Panc1 (cell line): ENCODE measurements around the gene ADGRG7. TPM values are rescaled to one million over a fixed set of nuclear protein-coding genes. Genes with fewer than 3 reads are reported as not detected.

Source experiments
- ATAC-seq: fragments of 200-7000 bp; cut with Tn5 transposase; 2 replicates; pipeline ENCODE4 v1.9.1; 2020; ENCODE audit warnings: mild to moderate bottlenecking, moderate library complexity
- BruUV-seq: library from RNA; stranded (reverse); fragments of 400-500 nt; replicated peaks from 2 replicates; lab custom pipeline; 2021; lab: Mats Ljungman, UMichigan
- CTCF ChIA-PET: fragments of 300-600 bp; sonication (Branson Sonifier 250); formaldehyde crosslinking; loops from one replicate; lab custom pipeline; 2022; ENCODE audit warnings: antibody characterized with exemption; lab: Charles Lee
- POLR2A ChIA-PET: fragments of 300-600 bp; sonication (Branson Sonifier 250); formaldehyde crosslinking; loops from one replicate; lab custom pipeline; 2022; ENCODE audit warnings: antibody characterized with exemption; lab: Charles Lee
- DNase-seq: peaks from one replicate; pipeline ENCODE4 v3.0.0-alpha.2; 2010; ENCODE audit warnings: low read depth, low spot score
- H3K27ac ChIP-seq: 2 replicates; pipeline ENCODE4 v1.5.1; 2011; ENCODE audit warnings: mild to moderate bottlenecking, low read length, inconsistent platforms
- H3K27me3 ChIP-seq: fragments of 200-500 bp; sonication (Bioruptor generic); 2 replicates; pipeline ENCODE4 v1.6.0; 2014; ENCODE audit warnings: low read length, inconsistent platforms; ENCODE audit not compliant: control insufficient read depth, insufficient read depth
- H3K36me3 ChIP-seq: fragments of 200-500 bp; sonication (Bioruptor generic); 2 replicates; pipeline ENCODE4 v1.5.1; 2014; ENCODE audit warnings: inconsistent platforms, mild to moderate bottlenecking, low read length, moderate library complexity; ENCODE audit not compliant: control insufficient read depth, insufficient read depth
- H3K4me1 ChIP-seq: 2 replicates; pipeline ENCODE4 v1.5.1; 2011; ENCODE audit warnings: inconsistent platforms, mild to moderate bottlenecking, low read length, moderate library complexity; ENCODE audit not compliant: control insufficient read depth, insufficient read depth
- H3K4me3 ChIP-seq, 2 experiments: 2 replicates each; pipeline ENCODE4 v1.5.1; 2011 to 2012; ENCODE audit warnings: low read depth in 2 of 2, low read length in 2 of 2, mild to moderate bottlenecking in 2 of 2, inconsistent platforms in 1 of 2, moderate library complexity in 1 of 2
- H3K9me3 ChIP-seq: fragments of 200-500 bp; sonication (Bioruptor generic); 2 replicates; pipeline ENCODE4 v1.5.1; 2014; ENCODE audit warnings: low read depth, mild to moderate bottlenecking, inconsistent platforms, low read length, moderate library complexity; ENCODE audit not compliant: control insufficient read depth, insufficient read depth
- POLR2AphosphoS5 ChIP-seq: IDR thresholded peaks from 2 replicates; pipeline ENCODE4 v1.6.1; 2012; ENCODE audit warnings: mild to moderate bottlenecking, low read depth, low read length, moderate library complexity
- SIN3A ChIP-seq: IDR thresholded peaks from 2 replicates; pipeline ENCODE4 v1.6.1; 2012; ENCODE audit warnings: low read depth, mild to moderate bottlenecking, low read length, moderate library complexity, borderline replicate concordance; ENCODE audit not compliant: insufficient read depth
- TCF7L2 ChIP-seq: IDR thresholded peaks from 2 replicates; pipeline ENCODE4 v1.6.1; 2011; ENCODE audit warnings: mild to moderate bottlenecking, low read depth, low read length, inconsistent platforms
- in situ Hi-C: cut with HindIII; loops from 2 replicates; pipeline ENCODE4 v1.10.0; 2016; ENCODE audit warnings: low sequenced_read_pairs, low pct_unique_long_range_greater_than_20kb
- intact Hi-C: fragments of 100-400 bp; cut with micrococcal nuclease; formaldehyde crosslinking; loops from one replicate; pipeline ENCODE4 v1.10.0; 2022; ENCODE audit not compliant: unreplicated experiment
- total RNA-seq: library from RNA; stranded (reverse); gene quantifications from one replicate; pipeline ENCODE4 v1.2.1, GENCODE V29; 2021; ENCODE audit not compliant: unreplicated experiment
- TF ChIP-seq, protein P1 (sequence below): fragments of 450-650 bp; IDR thresholded peaks from 2 replicates; pipeline ENCODE4 v1.5.1; 2017; ENCODE audit warnings: mild to moderate bottlenecking
- TF ChIP-seq, protein P2 (sequence below), 2 experiments: IDR thresholded peaks; 2 replicates each; pipeline ENCODE4 v1.6.1; 2011 to 2012; ENCODE audit warnings: low read depth in 2 of 2, control low read depth in 1 of 2, low read length in 1 of 2, mild to moderate bottlenecking in 1 of 2, moderate library complexity in 1 of 2; ENCODE audit not compliant: insufficient read depth in 1 of 2

The ADGRG7 gene
- total RNA-seq, 1 experiment from 2014 or later = not detected

DNA sequence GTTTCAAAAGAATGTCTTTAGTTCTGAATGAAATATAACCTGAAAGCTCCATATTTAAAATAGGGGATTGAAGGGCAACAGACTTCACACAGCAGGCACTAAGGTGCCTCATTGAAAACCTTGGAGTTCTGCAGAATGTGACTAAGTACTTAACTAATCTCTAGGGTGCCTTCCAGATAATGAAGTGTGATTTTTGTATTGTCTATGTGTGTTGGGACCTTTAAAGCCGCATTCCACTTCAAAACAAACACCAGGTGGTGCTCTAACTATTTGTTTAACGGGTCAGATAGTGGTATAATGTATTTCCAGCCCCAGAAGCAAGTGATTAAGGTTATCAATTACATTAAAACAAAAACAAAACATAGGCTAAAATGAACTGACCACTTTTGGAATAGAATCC, 127.9 kb downstream of the ADGRG7 start:
- CTCF ChIA-PET = interaction anchor here (0.7 kb wide), 1 partner anchor 420 kb away, joined by 3 read pairs; no protein-coding TSS in a partner anchor
- Histone ChIP-seq H3K36me3 (peaks cover 86% of the 10 kb centered on the region), H3K27me3 (no peaks in the 10 kb centered on the region), H3K9me3 (no peaks in the 10 kb centered on the region), H3K4me3 (no peak overlapping the region), H3K27ac (no peak overlapping the region), H3K4me1 (no peaks in the 10 kb centered on the region)
- no peak for DNase-seq
- in situ Hi-C loops (no loop called here), intact Hi-C loops (no loop called here)
- no peak for TF ChIP-seq SIN3A
- TF ChIP-seq, protein P1, sequence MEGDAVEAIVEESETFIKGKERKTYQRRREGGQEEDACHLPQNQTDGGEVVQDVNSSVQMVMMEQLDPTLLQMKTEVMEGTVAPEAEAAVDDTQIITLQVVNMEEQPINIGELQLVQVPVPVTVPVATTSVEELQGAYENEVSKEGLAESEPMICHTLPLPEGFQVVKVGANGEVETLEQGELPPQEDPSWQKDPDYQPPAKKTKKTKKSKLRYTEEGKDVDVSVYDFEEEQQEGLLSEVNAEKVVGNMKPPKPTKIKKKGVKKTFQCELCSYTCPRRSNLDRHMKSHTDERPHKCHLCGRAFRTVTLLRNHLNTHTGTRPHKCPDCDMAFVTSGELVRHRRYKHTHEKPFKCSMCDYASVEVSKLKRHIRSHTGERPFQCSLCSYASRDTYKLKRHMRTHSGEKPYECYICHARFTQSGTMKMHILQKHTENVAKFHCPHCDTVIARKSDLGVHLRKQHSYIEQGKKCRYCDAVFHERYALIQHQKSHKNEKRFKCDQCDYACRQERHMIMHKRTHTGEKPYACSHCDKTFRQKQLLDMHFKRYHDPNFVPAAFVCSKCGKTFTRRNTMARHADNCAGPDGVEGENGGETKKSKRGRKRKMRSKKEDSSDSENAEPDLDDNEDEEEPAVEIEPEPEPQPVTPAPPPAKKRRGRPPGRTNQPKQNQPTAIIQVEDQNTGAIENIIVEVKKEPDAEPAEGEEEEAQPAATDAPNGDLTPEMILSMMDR = peak; percentile 53; the same call in 1 of the 2 replicates
- ATAC-seq = peak; percentile 70; the same call in 1 of the 2 replicates
- POLR2A ChIA-PET = no interaction called here
- BruUV-seq = TSS peak; percentile 38

DNA sequence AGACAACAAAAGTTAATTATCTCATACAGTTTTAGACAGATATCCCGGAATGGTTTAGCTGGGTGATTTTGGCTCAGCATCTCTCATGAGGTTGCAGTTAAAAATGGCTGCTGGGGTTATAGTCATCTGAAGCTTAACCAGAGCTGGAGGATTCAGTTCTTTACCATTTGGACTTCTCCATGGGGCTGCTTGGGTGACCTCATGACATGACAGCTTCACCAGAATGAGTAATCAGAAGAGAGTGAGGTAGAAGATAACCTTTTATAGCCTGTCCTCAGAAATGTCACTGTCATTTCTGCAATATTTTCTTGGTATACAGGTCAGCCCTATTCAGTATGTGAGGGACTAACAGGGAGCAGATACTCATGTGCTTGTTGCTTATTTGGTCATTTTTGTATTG, 130.8 kb downstream of the ADGRG7 start:
- Histone ChIP-seq H3K27ac (no peak overlapping the region), H3K4me1 (no peaks in the 10 kb centered on the region), H3K27me3 (no peaks in the 10 kb centered on the region), H3K4me3 (no peak overlapping the region), H3K36me3 (peaks cover 90% of the 10 kb centered on the region), H3K9me3 (no peaks in the 10 kb centered on the region)
- ChIA-PET CTCF (no interaction called here), POLR2A (no interaction called here)
- no TSS peak for BruUV-seq
- no peak for TF ChIP-seq POLR2AphosphoS5
- TF ChIP-seq, protein P2, sequence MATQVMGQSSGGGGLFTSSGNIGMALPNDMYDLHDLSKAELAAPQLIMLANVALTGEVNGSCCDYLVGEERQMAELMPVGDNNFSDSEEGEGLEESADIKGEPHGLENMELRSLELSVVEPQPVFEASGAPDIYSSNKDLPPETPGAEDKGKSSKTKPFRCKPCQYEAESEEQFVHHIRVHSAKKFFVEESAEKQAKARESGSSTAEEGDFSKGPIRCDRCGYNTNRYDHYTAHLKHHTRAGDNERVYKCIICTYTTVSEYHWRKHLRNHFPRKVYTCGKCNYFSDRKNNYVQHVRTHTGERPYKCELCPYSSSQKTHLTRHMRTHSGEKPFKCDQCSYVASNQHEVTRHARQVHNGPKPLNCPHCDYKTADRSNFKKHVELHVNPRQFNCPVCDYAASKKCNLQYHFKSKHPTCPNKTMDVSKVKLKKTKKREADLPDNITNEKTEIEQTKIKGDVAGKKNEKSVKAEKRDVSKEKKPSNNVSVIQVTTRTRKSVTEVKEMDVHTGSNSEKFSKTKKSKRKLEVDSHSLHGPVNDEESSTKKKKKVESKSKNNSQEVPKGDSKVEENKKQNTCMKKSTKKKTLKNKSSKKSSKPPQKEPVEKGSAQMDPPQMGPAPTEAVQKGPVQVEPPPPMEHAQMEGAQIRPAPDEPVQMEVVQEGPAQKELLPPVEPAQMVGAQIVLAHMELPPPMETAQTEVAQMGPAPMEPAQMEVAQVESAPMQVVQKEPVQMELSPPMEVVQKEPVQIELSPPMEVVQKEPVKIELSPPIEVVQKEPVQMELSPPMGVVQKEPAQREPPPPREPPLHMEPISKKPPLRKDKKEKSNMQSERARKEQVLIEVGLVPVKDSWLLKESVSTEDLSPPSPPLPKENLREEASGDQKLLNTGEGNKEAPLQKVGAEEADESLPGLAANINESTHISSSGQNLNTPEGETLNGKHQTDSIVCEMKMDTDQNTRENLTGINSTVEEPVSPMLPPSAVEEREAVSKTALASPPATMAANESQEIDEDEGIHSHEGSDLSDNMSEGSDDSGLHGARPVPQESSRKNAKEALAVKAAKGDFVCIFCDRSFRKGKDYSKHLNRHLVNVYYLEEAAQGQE (IDR thresholded peaks at IDR 0.05; ENCODE audit: insufficient read depth in 1 of 2, low read depth in 2 of 2, low read length in 1 of 2) = no peak
- TF ChIP-seq TCF7L2 = no peak
- TF ChIP-seq SIN3A = no peak
- TF ChIP-seq, protein P1 = no peak
- intact Hi-C loops (no loop called here), in situ Hi-C loops (no loop called here)
- 0 out of 2 replicates have a peak, but pooled peaks have one; percentile 26 for ATAC-seq
- no peak for DNase-seq
